ENCODE data around the gene TAS2R60. TPM values are rescaled to one million over a fixed set of nuclear protein-coding genes. Genes with fewer than 3 reads are reported as not detected.

The TAS2R60 gene
- polyA plus RNA-seq, 1 of the 3 experiments (the other 2 are of a cell fraction) = not detected

- Histone ChIP-seq H3K9me3 (no peaks in the 10 kb centered on the region), H3K9ac (no peak overlapping the region), H2AFZ (ENCODE audit: low read depth) (no peak overlapping the region), H3K4me3 (ENCODE audit: low read depth in 2 of 2, low read length in 1 of 2) (no peak overlapping the region), H3K27me3 (ENCODE audit: insufficient read depth) (no peaks in the 10 kb centered on the region), H3K9me2 (no peaks in the 10 kb centered on the region), H3K79me2 (ENCODE audit: insufficient read depth) (no peaks in the 10 kb centered on the region), H3F3A (replicated peaks; ENCODE audit: insufficient read depth) (peaks cover 28% of the 10 kb centered on the region), H3K4me2 (no peak overlapping the region), H3K36me3 (replicated peaks in 1 of 2; ENCODE audit: control insufficient read depth in 1 of 2, insufficient read depth in 2 of 2, low read length in 1 of 2) (peaks cover 0 to 4% of the 10 kb centered on the region in 2 experiments), H3K27ac (ENCODE audit: low read depth in 2 of 2, low read length in 1 of 2) (no peak overlapping the region), H3K4me1 (ENCODE audit: control insufficient read depth in 1 of 2, insufficient read depth in 2 of 2, low read depth in 1 of 2, low read length in 1 of 2) (peaks cover 0 to 18% of the 10 kb centered on the region in 2 experiments; a peak in 1 of 4 replicates), H4K20me1 (ENCODE audit: insufficient read depth) (no peaks in the 10 kb centered on the region)
- WGBS (ENCODE audit: low lambda C conversion rate) = 35% methylated on average over 3 of the region's 3 CpGs
- POLR2A ChIA-PET = no interaction called here
- TF ChIP-seq RCOR1 (IDR thresholded peaks at IDR 0.05; ENCODE audit: low read length) (no peak), JUND (IDR thresholded peaks at IDR 0.05) (no peak), FOXM1 (IDR thresholded peaks at IDR 0.05; ENCODE audit: low read depth) (no peak), SMC3 (IDR thresholded peaks at IDR 0.05; ENCODE audit: low read depth, low read length) (no peak), EP300 (IDR thresholded peaks at IDR 0.05; ENCODE audit: borderline replicate concordance in 1 of 2, low read depth in 1 of 2, low read length in 1 of 2) (no peak), RXRA (IDR thresholded peaks at IDR 0.05; ENCODE audit: borderline replicate concordance, low read depth) (no peak), NFIC (IDR thresholded peaks at IDR 0.05; ENCODE audit: borderline replicate concordance) (no peak), ELF1 (IDR thresholded peaks at IDR 0.05) (no peak), MEF2A (IDR thresholded peaks at IDR 0.05; ENCODE audit: borderline replicate concordance, low read depth) (no peak), CHD2 (IDR thresholded peaks at IDR 0.05; ENCODE audit: low read length, partially characterized antibody) (no peak), RAD21 (IDR thresholded peaks at IDR 0.05; ENCODE audit: low read length) (no peak), SIN3A (IDR thresholded peaks at IDR 0.05; ENCODE audit: borderline replicate concordance, low read depth, low read length) (no peak), FOSL2 (IDR thresholded peaks at IDR 0.05; ENCODE audit: borderline replicate concordance, low read depth) (no peak), RFX5 (IDR thresholded peaks at IDR 0.05; ENCODE audit: low read length) (no peak), YY1 (IDR thresholded peaks at IDR 0.05; ENCODE audit: low read depth) (no peak), ZBTB33 (IDR thresholded peaks at IDR 0.05; ENCODE audit: borderline replicate concordance, low read depth) (no peak), GATA2 (CRISPR knock-in tag; IDR thresholded peaks at IDR 0.05) (no peak), TCF12 (IDR thresholded peaks at IDR 0.05) (no peak), POLR2AphosphoS5 (IDR thresholded peaks at IDR 0.05; ENCODE audit: low read depth, low read length) (no peak), PBX3 (IDR thresholded peaks at IDR 0.05) (no peak)
- CTCF ChIA-PET = interaction anchor here (1.6 kb wide), 1 partner anchor 234 kb away, joined by 4 read pairs; no protein-coding TSS in a partner anchor
- DNase-seq = no peak
Measured at GRCh38 chr7:143449793-143450192, 6.5 kb downstream of the TAS2R60 start.
